ENCODE results near the gene POU5F2. TPM values are rescaled to one million over a fixed set of nuclear protein-coding genes. Genes with fewer than 3 reads are reported as not detected.

Gene POU5F2
- total RNA-seq, 1 experiment from 2014 or later, result 1.1 TPM

DNA sequence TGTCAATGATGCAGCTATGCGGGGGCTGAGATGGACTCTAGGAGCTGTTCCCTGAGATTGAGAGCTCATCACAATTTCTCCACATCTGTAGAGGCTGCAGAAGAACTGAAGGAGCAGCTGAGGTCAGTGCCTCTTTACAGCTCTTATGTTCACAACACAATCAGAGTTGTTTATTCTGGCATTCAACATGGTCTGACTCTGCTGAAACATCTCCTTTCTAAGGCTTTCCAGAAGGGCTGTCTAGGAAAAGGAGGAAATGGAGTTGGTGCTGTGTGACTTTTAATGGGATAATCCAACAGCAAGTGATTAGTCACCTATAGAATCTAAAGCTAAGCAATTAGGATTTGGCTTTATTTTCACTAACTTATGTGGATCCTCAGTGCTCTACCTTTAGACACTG, 6.0 kb downstream of the POU5F2 start:
- no peak overlapping the region for H3K27ac ChIP-seq
- ChIA-PET CTCF (no interaction called here), POLR2A (ENCODE audit: unreplicated experiment) (no interaction called here)
- H3K4me3 ChIP-seq, result no peak overlapping the region
- H3K27me3 ChIP-seq (ENCODE audit: insufficient read depth, low read depth), result no peaks in the 10 kb centered on the region
- H3K36me3 ChIP-seq (ENCODE audit: low read depth), result no peaks in the 10 kb centered on the region
- H3K9me2 ChIP-seq (ENCODE audit: insufficient read depth), result 0 out of 2 replicates have a peak, but pooled peaks cover 5% of the 10 kb centered on the region
- no peaks in the 10 kb centered on the region for H4K20me1 ChIP-seq (ENCODE audit: insufficient read depth)
- intact Hi-C loops (cut with micrococcal nuclease; ENCODE audit: unreplicated experiment), result no loop called here
- BruUV-seq (replicated peaks), result no TSS peak
- H3F3A ChIP-seq (ENCODE audit: insufficient read depth, low read depth), result no peaks in the 10 kb centered on the region
- H3K4me2 ChIP-seq, result no peak overlapping the region
- no peaks in the 10 kb centered on the region for H3K79me2 ChIP-seq (ENCODE audit: low read depth)
- no peak for DNase-seq
- peaks cover 7% of the 10 kb centered on the region; the same call in 1 of the 2 replicates for H3K9me3 ChIP-seq (ENCODE audit: insufficient read depth, low read depth)
- no peaks in the 10 kb centered on the region for H3K4me1 ChIP-seq (replicated peaks; ENCODE audit: insufficient read depth)
- TF ChIP-seq EZH2 (IDR thresholded peaks at IDR 0.05; ENCODE audit: low read depth), result no peak
- TF ChIP-seq, protein P1, sequence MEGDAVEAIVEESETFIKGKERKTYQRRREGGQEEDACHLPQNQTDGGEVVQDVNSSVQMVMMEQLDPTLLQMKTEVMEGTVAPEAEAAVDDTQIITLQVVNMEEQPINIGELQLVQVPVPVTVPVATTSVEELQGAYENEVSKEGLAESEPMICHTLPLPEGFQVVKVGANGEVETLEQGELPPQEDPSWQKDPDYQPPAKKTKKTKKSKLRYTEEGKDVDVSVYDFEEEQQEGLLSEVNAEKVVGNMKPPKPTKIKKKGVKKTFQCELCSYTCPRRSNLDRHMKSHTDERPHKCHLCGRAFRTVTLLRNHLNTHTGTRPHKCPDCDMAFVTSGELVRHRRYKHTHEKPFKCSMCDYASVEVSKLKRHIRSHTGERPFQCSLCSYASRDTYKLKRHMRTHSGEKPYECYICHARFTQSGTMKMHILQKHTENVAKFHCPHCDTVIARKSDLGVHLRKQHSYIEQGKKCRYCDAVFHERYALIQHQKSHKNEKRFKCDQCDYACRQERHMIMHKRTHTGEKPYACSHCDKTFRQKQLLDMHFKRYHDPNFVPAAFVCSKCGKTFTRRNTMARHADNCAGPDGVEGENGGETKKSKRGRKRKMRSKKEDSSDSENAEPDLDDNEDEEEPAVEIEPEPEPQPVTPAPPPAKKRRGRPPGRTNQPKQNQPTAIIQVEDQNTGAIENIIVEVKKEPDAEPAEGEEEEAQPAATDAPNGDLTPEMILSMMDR (conservative IDR thresholded peaks at IDR 0.05), result no peak
- H2AFZ ChIP-seq, result no peak overlapping the region

DNA sequence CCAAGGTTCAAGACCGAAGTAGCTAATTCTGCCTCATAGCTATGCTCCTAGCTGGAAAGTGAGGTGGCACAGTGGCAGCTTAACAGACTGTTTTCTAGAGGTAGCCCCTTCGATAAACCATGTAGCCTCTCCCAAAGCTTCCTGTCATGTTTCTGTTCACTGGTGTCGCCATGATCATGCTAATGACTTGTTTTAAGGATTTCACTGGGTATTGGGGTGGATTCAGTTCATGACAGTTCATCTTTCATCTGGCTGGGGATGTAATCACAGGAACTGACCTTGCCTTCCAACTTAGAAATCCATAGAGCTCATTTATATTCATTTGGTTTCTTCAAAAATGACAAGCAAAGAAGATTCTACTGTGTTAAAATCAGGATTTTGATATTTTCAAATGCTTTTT, 9.4 kb downstream of the POU5F2 start:
- Histone ChIP-seq H3K27ac (no peak overlapping the region), H3K79me2 (ENCODE audit: low read depth) (no peaks in the 10 kb centered on the region), H3K9me3 (ENCODE audit: insufficient read depth, low read depth) (no peaks in the 10 kb centered on the region), H3K36me3 (ENCODE audit: low read depth) (no peaks in the 10 kb centered on the region), H3K4me3 (no peak overlapping the region), H2AFZ (no peak overlapping the region), H3F3A (ENCODE audit: insufficient read depth, low read depth) (no peaks in the 10 kb centered on the region), H4K20me1 (ENCODE audit: insufficient read depth) (no peaks in the 10 kb centered on the region), H3K9me2 (ENCODE audit: insufficient read depth) (0 out of 2 replicates have a peak, but pooled peaks cover 5% of the 10 kb centered on the region), H3K27me3 (ENCODE audit: insufficient read depth, low read depth) (no peaks in the 10 kb centered on the region), H3K4me2 (no peak overlapping the region), H3K4me1 (replicated peaks; ENCODE audit: insufficient read depth) (no peaks in the 10 kb centered on the region)
- BruUV-seq (replicated peaks), result no TSS peak
- no peak for DNase-seq
- intact Hi-C loops (cut with micrococcal nuclease; ENCODE audit: unreplicated experiment), result no loop called here
- POLR2A ChIA-PET (ENCODE audit: unreplicated experiment), result no interaction called here
- TF ChIP-seq, protein P1 (conservative IDR thresholded peaks at IDR 0.05), result no peak
- TF ChIP-seq EZH2 (IDR thresholded peaks at IDR 0.05; ENCODE audit: low read depth), result no peak
- CTCF ChIA-PET, result no interaction called here

DNA sequence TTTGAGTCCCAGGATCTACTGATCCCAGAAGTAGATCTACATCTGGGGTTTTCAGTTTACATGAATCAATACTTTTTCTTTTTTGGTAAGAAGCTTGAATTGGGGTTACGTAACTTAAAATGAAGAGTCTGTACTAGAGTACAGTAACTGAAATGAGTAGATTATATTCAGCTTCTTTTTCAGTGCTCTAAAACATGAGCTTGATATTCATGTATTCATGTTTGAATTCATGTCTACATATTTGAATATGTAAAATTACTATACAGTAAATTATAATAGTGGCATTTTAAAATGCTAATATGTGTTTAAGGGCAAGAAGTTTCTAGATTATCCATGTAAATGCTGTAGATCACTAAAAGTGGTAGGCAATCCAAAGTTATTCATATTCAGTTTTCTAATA, 14.8 kb downstream of the POU5F2 start:
- TF ChIP-seq, protein P1 (conservative IDR thresholded peaks at IDR 0.05), result no peak
- no peak for TF ChIP-seq EZH2 (IDR thresholded peaks at IDR 0.05; ENCODE audit: low read depth)
- no peak overlapping the region for H3K27ac ChIP-seq
- no peaks in the 10 kb centered on the region for H3K4me1 ChIP-seq (replicated peaks; ENCODE audit: insufficient read depth)
- no peak overlapping the region for H3K4me3 ChIP-seq
- H3F3A ChIP-seq (ENCODE audit: insufficient read depth, low read depth), result no peaks in the 10 kb centered on the region
- H4K20me1 ChIP-seq (ENCODE audit: insufficient read depth), result no peaks in the 10 kb centered on the region
- no peak overlapping the region for H2AFZ ChIP-seq
- no peak for DNase-seq
- no peaks in the 10 kb centered on the region for H3K9me2 ChIP-seq (ENCODE audit: insufficient read depth)
- BruUV-seq (replicated peaks), result no TSS peak
- H3K79me2 ChIP-seq (ENCODE audit: low read depth), result no peaks in the 10 kb centered on the region
- H3K27me3 ChIP-seq (ENCODE audit: insufficient read depth, low read depth), result no peaks in the 10 kb centered on the region
- POLR2A ChIA-PET (ENCODE audit: unreplicated experiment), result no interaction called here
- H3K9me3 ChIP-seq (ENCODE audit: insufficient read depth, low read depth), result no peaks in the 10 kb centered on the region
- no peak overlapping the region for H3K4me2 ChIP-seq
- H3K36me3 ChIP-seq (ENCODE audit: low read depth), result no peaks in the 10 kb centered on the region
- intact Hi-C loops (cut with micrococcal nuclease; ENCODE audit: unreplicated experiment), result no loop called here
- CTCF ChIA-PET, result no interaction called here

Data from PC-9 (cell line).